SK-MEL-5 (cell line): ENCODE data around the gene DBNL. TPM values are rescaled to one million over a fixed set of nuclear protein-coding genes. Genes with fewer than 3 reads are reported as not detected.

Source experiments
- DNase-seq: peaks from one replicate; pipeline ENCODE4 v3.0.0-alpha.2; 2016; ENCODE audit warnings: low read depth, low spot score
- in situ Hi-C: cut with HindIII; loops from 2 replicates; pipeline ENCODE4 v1.10.0; 2016; ENCODE audit warnings: low sequenced_read_pairs, high pct_unique_total_duplicates, low pct_unique_long_range_greater_than_20kb
- total RNA-seq: library from RNA; depleted of rRNA; stranded (reverse); fragments of >200 nt; shearing (Covaris generic); gene quantifications from 2 replicates; pipeline ENCODE4 v1.2.3, GENCODE V29; 2014

The DBNL gene
- total RNA-seq, 1 experiment from 2014 or later: 161 TPM

- in situ Hi-C loops: loop anchor here (25.0 kb wide), 1 partner anchor 130 kb away; the partner anchor contains the start of gene YKT6
- peak; percentile 100 for DNase-seq
These were observed 38.2 kb downstream of the DBNL start for GRCh38 chr7:44082541-44083207.

- DNase-seq: no peak
These were observed 39.3 kb downstream of the DBNL start for GRCh38 chr7:44083796-44084195.

GRCh38 chr7:44084701-44085100 is 40.2 kb downstream of the DBNL start:
- in situ Hi-C loops: loop anchor here (25.0 kb wide), 1 partner anchor 128 kb away; the partner anchor contains the start of gene YKT6
- DNase-seq: no peak

More at GRCh38 chr7:44083796-44084195, 39.3 kb downstream of the DBNL start:
- in situ Hi-C loops: loop anchor here (25.0 kb wide), 1 partner anchor 129 kb away; the partner anchor contains the start of gene YKT6

- no peak for DNase-seq
- in situ Hi-C loops: loop anchor here (25.0 kb wide), 1 partner anchor 127 kb away; the partner anchor contains the start of gene YKT6
These were observed 41.0 kb downstream of the DBNL start for GRCh38 chr7:44085546-44085945.

GRCh38 chr7:44086627-44087026 is 42.1 kb downstream of the DBNL start:
- in situ Hi-C loops: loop anchor here (25.0 kb wide), 1 partner anchor 126 kb away; the partner anchor contains the start of gene YKT6
- DNase-seq: no peak

GRCh38 chr7:44087911-44088838 is 43.7 kb downstream of the DBNL start:
- DNase-seq: peak; percentile 37
- in situ Hi-C loops: loop anchor here (25.0 kb wide), 1 partner anchor 124 kb away; the partner anchor contains the start of gene YKT6

- no peak for DNase-seq
- in situ Hi-C loops: loop anchor here (25.0 kb wide), 1 partner anchor 119 kb away; the partner anchor contains the start of gene YKT6
These were observed 48.7 kb downstream of the DBNL start for GRCh38 chr7:44093102-44093641.

- in situ Hi-C loops: loop anchor here (25.0 kb wide), 1 partner anchor 118 kb away; the partner anchor contains the start of gene YKT6
- DNase-seq: no peak
These were observed 49.9 kb downstream of the DBNL start for GRCh38 chr7:44094365-44094764.

- peak; percentile 81 for DNase-seq
- in situ Hi-C loops: loop anchor here (25.0 kb wide), 1 partner anchor 117 kb away; the partner anchor contains the start of gene YKT6
These were observed 50.5 kb downstream of the DBNL start for GRCh38 chr7:44094883-44095592.

GRCh38 chr7:44095781-44096180 is 51.3 kb downstream of the DBNL start:
- in situ Hi-C loops: loop anchor here (25.0 kb wide), 1 partner anchor 117 kb away; the partner anchor contains the start of gene YKT6
- DNase-seq: no peak

GRCh38 chr7:44096326-44096881 is 51.9 kb downstream of the DBNL start:
- DNase-seq: no peak
- in situ Hi-C loops: loop anchor here (25.0 kb wide), 1 partner anchor 116 kb away; the partner anchor contains the start of gene YKT6

GRCh38 chr7:44097064-44097932 is 52.8 kb downstream of the DBNL start:
- no peak for DNase-seq
- in situ Hi-C loops: loop anchor here (25.0 kb wide), 1 partner anchor 115 kb away; the partner anchor contains the start of gene YKT6

GRCh38 chr7:44098092-44099068 is 53.9 kb downstream of the DBNL start:
- no peak for DNase-seq
- in situ Hi-C loops: loop anchor here (25.0 kb wide), 1 partner anchor 114 kb away; the partner anchor contains the start of gene YKT6

- no peak for DNase-seq
- in situ Hi-C loops: loop anchor here (25.0 kb wide), 1 partner anchor 113 kb away; the partner anchor contains the start of gene YKT6
These were observed 55.2 kb downstream of the DBNL start for GRCh38 chr7:44099669-44100068.
